ENCODE results near the gene CHMP1A. TPM values are rescaled to one million over a fixed set of nuclear protein-coding genes. Genes with fewer than 3 reads are reported as not detected.
"Not testable (repeated sequence)": the region's sequence is repeated elsewhere in the genome, so short reads cannot be mapped to it uniquely, and the experiment has no call there.

The CHMP1A gene
- total RNA-seq = 60.6 and 74.7 TPM in 2 replicates
- 76.3 TPM for polyA plus RNA-seq (2012)

DNA sequence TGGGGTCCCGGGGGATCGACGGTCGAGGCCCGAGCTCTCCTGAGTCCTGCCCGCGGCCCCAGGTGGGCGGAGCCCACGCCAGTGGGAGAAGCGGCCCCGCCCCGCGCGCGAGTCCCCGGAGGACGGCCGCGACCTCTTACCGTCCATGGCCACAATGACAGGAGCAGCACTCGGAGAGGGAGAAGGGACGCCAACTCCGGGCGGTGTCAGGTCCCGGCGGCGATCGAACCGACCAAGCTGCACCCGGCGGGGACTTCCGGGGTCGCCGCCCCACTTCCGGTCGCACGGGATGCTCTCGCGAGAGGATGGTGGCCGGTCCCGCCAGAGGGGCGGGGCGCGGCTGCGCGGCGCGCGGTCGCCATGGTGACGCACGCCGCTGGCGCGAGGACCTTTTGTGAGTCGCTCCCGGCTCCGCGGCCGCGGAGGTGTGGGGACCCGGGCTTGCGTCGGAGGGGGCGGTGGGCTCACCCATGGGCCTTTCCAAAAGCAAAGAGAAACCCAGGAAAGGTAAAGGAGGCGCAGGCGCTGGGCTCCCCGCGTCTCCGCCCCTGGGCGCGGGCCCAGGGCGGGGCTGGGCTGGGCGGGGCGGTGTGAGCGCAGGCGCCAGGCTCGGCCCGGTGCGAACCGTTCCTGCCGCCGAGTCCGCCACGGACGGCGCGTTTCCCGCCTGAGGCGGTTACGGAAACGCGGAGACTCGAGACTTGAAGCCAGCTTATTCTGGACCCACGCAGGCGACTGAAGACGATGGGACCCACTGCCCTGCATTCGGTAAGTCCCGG, at the start of gene CHMP1A, which contains the start of gene SPATA33:
Gene CHMP1A (minus strand): TSS at position 267 of the 779 bp plus-strand sequence. CDS start 120 bp downstream, at position 147.
Gene SPATA33 (plus strand): TSS at position 395 of the 779 bp plus-strand sequence. CDS start 76 bp downstream, at position 471.
- DNase-seq (ENCODE audit: low read depth) = peak; percentile 88

DNA sequence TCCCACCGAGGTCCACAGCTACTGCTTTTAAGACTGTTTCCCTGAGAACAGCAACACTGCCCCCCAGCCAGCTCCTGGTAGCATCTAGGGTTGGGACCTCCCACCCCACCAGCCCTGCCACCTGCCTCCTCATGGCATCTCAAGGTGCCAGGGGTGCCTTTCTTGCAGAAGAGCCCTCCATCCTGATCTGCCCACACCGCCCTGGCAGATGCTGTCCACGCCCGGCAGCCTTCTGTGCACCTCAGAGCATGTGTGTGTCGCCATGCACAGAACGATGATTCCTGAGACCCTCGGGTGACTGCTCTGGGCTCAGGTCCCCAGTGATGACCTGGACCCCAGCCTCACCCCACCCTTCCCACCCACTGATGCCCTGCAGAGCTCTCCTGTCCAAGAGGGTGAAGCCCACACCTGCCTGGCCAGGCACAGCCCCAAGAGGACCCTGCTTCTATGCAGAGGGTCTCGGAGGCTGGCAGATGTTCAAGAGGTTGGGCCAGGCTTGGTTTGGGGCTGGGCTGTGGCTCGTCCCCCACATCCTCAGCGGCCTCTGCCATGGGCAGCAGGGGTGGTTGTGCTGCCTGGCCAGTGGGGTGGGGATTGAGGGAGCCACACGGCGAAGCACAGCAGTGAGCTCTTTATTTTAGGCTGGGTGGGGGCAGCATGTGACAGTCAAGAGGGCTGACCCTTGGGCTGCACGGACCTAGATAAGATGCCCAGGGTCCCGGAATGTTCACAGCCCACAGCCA, 49.2 kb upstream of the CHMP1A start:
- no peak for DNase-seq (ENCODE audit: low read depth)

DNA sequence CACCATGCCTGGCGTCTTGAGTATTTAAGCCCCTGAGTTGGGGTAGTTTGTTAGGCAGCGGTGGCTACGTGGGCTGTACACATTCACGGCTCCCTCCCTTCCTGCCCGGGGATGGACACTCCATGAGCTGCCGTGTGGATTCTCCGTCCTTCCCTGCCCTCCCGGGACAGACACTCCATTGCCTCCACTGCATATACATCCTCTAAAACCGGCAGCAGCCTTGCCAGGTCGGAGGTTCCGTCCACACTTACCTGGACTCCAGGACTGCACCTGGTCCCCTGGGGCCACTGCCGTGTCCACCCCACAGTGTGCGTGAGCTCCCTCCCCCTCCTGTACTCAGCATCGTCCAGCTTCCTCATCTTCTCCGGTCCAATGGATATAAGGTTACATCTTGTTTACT, 47.5 kb upstream of the CHMP1A start:
- no peak for DNase-seq (ENCODE audit: low read depth)

DNA sequence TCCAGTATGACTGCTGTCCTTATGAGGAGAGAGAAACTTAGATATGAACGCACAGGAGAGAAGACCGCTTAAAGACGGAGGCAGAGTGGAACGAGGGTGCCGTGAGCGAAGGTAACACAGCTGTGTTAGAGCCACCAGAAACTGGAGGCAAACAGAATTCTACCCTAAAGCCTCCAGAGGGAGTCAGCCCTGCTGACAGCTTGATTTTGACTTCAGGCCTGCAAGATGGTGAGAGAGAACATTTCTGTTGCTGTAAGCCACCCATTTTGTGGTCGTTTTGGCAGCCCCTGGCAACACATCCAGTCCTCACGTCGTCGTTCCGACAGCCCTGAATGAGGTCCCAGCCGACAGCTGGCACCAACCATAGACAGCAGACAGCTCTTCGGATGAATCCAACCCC, 46.8 kb upstream of the CHMP1A start:
- DNase-seq (ENCODE audit: low read depth) = no peak

DNA sequence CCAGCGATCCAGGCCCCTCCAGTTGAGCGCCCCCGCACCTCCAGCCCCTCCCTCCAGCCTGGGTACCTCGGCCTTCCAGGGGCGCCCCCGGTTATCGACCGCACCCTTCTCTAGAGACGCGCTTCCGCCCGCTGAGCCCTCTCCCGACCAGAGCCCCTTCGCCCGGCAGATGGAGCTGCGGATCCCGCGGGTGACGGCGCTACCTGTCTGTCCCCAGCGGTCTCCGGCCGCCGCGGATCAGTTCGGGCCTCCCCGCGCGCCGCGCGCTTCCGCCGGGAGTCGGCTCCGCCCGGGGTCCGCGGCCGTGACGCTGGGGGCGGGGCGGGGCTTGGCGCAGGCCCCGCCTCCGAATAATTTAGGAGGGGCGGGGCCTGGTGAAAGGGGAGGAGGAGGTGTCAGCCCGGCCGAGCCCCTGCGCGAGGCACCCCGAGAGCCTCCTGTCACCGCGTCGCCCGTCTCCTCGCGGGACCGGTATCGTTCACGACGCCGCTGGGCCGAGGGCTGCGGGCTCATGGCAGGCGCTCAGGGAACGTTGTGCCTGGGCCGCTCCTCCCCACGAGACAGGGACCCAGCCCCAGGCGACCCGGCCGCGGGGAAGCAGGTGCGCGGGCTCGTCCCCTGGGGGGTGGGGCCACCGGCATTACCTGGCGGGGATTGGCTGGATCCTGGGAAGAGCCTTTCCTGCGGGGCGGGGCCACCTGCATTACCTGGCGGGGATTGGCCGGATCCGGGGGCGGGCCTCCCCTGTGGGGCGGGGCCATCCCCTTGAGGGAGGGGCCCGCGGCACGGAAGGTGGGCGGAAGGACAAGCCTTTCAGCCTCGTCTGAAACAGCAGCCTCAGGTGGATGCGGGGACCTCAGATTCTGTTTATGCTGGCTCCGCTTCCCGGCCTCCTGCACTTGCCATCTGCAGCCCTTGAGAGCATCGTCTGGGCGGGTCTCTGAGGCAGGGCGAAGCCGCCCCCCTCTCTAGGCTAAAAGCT, 44.2 kb upstream of the CHMP1A start, which contains the start of gene SPATA2L:
Gene SPATA2L (minus strand): TSS at position 281 of the 982 bp plus-strand sequence. CDS start 473 bp downstream, outside the sequence.
- DNase-seq (ENCODE audit: low read depth) = peak; percentile 70

DNA sequence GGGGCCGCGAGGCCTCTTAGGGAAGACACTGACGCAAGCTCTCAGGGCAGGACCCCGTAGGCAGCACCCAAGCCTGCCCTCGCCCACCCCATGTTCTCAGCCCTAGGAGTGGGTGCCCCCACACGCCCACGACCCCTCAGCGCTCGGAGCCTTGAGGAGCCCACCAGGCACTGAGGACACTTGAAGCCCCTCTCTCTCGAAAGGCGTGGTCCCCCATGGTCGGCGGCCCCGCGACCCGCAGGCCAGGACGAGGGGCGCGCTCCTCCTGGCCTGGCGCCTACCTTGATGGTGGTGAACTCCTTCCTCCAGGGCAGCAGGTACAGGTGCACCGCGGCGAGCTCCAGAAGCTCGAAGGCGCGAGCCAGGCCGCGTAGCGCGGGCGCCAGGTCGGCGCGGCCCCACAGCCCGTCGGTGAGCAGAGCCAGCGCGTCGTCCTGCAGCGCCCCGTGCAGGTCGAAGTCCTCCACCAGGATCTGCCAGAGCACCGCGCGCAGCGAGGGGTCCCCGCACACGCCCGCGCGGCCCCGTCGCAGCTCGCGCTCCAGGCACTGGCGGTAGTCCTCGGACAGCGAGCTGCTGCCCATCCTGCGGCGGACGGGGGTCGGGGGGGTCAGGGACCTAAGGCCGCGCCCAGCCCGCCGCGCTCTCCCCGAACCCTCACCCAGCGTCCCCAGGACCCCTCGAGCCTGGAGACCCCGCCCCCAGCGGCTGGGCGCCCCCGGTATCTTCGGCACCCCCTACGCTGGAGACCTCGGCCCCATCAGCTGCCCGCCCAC, 43.3 kb upstream of the CHMP1A start:
- DNase-seq (ENCODE audit: low read depth) = peak; percentile 19

DNA sequence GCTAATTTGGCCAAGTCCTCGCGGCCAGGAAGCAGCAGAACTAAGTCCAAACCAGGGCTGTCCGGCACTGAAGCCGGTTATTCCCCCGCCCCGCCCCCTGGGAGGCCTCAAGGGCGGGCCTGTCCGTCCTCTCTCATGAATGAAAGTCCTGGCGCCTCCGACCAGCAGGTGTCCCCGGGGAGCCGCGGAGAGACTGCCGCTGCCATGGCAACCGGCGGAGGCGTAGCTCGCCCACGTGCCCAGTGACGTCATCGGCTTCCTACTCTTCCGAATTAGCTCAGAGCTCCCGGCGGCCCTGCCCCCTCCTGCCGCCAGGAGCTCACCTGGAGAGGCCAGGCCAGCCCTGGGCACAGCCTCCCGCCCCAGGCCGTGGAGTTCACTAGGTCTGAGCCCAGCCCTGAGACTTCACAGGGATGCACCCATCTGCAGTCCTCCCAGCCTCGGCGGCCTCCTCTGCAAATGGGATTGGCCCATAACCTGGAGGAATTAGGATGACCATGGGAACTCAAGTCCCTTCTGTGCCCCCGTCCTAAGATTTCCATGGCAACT, 42.7 kb upstream of the CHMP1A start:
- peak; percentile 96 for DNase-seq (ENCODE audit: low read depth)

DNA sequence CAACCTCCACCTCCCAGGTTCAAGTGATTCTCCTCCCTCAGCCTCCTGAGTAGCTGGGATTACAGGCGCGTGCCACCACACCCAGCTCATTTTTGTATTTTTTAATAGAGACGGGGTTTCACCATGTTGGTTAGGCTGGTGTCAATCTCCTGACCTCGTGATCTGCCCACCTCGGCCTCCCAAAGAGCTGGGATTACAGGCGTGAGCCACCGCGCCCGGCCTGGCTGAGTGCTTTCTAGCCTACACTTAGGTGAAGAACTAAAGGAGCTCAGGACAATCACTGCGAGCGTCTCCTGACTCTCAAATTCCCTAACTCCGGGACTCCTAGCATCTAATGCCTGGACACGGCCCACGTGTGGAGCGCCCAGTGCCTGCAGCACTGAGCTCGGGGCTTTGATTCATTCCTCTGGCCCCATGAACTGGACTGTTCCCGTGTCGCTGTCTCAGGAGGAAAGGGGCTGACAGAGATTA, 42.2 kb upstream of the CHMP1A start:
- not testable (repeated sequence) for DNase-seq (ENCODE audit: low read depth)

DNA sequence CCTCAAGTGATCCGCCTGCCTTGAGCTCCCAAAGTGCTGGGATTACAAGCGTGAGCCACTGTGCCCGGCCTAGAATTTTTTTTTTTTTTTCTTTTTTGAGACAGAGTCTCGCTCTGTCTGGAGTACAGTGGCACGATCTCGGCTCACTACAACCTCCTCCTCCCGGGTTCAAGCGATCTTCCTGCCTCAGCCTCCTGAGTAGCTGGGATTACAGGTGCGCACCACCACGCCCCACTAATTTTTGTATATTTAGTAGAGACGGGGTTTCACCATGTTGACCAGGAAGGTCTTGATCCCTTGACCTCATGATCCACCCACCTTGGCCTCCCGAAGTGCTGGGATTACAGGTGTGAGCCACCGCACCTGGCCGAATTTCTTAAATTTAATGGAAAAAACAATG, 41.2 kb upstream of the CHMP1A start:
- not testable (repeated sequence) for DNase-seq (ENCODE audit: low read depth)

DNA sequence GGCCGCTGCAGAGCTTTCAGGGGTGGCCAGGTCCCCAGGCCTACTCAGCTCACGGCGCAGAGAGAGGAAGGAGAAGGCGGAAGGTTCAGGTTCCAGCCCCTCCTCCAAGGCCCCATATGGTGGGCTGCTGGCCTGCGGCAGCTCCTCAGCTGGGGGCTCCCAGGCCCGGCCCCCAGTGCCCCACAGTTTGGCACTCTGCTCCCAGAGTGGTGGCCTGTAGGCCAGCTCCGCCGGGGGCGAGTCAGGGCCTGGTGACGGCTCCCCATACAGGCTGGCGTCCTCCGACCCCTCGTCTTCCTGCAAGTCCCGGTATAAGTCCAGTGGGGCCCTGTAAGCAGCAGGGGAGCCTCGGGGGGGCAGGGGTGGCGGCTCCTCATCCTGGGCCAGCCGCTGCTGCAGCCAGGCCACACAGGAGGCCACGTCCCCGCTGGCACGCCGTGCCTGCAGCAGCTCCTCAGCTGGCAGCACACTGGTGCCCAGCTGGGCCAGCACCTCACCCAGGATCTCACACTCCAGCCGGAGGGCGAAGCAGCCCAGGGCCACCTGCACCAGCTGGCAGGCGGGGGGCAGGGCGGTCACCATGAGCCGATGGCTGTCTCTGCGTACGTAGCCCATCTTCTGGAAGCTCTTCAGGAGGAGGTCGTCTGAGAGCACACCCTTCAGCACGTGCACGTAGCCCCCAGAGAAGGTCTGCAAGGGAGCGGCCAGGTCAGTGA, 40.3 kb upstream of the CHMP1A start:
- no peak for DNase-seq (ENCODE audit: low read depth)

DNA sequence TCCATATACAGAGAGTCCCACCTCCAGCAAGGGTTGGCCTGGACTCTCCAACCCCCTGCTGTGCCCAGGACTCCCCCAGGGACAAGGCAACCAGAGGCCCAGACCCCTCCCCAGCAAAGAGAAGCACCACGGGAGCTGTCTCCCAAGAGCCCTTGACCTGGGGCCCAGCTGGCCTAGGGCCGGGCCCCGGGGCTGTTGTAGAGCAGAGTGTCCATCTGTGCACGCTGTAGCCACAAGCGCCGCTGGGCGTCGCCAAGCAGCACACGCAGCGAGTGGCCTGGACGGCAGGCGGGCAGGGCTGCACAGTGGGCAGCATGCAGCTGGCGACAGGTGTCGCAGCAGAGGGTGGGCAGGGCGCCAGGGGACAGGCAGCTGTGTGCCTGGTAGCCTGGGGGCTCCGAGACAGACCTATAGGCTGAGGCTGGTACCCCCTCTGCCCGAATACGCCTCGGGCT, 39.7 kb upstream of the CHMP1A start:
- DNase-seq (ENCODE audit: low read depth) = peak; percentile 45

DNA sequence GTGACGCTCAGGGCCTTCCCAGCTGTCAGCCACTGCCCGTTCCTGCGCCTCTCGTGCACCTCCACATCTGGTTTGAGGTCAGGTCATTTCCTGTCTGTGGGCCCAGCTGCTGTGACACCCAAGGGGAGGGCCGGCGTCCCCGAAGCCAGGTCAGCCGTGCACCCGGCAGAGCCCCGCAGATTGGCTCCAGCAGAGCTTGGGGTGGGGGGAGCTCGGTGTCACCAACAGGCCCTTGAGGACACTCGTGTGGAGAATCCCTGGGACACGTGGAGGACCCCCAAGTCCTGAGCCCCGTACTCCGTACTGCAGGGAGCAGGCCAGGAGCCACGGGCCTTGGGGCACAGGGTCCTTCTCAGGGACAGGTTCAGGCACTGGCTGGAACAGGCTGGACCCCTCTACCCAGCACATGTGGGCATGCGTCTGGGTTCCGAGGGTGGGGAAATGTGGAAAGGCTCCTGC, 39.2 kb upstream of the CHMP1A start:
- DNase-seq (ENCODE audit: low read depth) = no peak

DNA sequence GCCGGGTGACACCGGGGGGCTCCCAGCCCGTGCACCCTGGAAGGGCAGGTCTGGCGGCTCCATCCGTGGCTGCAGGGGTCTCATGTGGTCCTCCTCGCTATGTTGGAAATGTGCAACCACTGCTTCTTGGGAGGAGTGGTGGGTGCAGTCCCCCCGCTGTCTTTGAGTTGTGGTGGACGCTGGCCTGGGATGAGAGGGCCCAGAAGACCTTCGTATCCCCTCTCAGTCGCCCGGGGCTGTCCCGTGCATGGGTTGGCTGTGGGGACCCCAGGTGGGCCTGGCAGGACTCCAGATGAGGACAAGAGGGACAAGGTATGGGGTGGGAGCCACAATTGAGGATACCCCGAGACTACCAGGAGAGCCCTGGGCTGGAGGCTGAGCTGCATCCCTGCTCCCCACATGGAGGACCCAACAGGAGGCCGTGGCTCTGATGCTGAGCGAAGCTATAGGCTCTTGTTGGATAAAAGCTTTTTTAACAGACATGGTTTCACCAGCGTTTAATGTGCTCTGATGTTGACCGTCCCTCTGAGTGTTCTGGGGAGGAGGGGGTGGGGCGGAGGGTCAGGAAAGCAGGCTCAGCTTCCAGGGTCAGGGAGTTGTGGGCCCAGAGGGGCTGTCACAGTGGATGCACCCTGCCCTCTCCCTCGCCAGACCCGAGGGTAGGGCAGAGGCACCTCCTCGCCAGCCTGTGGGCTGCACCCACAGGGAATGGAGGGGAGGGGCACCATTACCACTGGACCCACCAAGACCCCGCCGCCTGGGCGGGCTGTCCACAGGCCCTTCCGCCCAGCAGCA, 38.6 kb upstream of the CHMP1A start:
- no peak for DNase-seq (ENCODE audit: low read depth)

DNA sequence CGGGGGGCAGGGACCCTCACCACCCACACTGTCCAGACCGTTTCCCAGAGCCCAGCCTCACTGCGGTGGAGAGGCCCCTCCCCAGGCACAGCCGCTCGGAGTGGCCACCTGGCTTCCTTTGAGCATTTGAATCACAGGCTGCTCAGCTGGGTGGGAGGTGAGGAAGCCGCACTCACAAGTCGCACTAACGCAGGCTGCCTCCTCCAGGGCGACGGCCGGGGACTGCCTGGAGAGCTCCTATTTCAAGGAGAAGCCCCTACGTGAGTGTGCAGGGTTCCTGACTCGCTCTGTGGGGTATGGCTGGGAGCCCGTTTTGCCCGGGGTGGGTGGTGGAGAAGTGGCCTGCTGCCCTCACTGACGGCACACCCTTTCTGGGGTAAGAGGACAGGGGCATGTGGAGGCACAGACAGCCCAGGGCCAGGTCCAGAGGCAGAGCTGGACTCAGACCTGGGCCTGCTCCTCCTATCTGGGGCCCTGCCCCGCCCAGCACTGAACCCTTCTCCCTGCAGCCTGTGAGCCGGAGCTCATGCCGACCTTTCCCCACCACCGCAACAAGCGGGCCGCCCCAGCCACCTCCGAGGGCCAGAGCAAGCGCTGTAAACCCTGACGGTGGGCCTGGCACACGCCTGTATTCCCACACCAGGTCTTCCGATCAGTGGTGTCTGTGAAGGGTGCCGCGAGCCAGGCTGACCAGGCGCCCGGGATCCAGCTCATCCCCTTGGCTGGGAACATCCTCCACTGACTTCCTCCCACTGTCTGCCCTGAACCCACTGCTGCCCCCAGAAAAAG, 37.8 kb upstream of the CHMP1A start:
- DNase-seq (ENCODE audit: low read depth) = no peak

DNA sequence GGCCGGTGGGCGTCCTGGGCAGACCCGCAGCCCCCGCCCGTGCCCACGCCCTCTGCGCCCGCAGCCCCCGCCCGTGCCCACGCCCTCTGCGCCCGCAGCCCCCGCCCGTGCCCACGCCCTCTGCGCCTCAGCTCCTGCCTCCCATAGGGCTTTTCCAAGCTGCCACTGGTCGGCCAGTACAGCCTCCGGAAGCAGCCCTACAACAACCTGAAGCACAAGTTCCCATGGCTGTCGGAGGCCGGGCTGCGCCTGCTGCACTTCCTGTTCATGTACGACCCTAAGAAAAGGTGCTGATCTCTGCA, 37.2 kb upstream of the CHMP1A start:
- not testable (repeated sequence) for DNase-seq (ENCODE audit: low read depth)

DNA sequence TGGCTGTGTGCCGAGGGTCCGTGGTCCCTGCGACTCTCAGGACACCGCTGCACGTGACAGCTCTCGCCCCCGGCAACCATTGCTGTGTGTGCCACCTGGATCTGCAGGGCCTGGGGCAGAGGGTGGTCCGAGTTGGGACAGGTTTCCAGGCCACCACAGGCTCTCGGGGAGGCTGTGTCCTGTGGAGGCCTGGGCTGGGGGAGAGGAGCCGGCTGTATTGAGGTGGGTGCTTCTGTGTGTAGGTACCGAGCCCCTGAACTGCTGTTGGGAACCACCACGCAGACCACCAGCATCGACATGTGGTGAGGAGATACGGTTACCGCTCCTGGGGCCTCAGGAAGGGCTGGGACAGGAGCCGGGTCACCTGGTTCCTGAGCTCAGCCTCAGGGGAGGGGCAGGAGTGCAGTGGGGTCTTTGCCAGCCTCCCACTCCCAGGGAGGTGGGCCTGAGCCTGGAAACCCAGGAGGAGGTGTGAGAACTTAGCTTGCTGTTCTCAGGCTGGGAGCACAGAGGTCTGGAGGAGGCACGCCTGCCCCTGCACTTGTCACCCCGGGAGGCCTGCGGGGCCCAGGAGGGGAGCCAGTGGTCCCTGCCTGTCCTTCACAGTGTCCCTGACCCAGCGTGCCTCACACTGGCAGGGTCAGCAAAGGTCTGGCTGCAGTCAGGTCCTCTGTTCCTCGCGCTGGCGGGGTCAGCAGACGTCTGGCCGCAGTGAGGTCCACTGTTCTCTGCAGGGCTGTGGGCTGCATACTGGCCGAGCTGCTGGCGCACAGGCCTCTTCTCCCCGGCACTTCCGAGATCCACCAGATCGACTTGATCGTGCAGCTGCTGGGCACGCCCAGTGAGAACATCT, 36.6 kb upstream of the CHMP1A start:
- no peak for DNase-seq (ENCODE audit: low read depth)
